IPS-15b (cell line): ENCODE results near the gene TMEM43.

ENCODE experiments used
- H3K27me3 ChIP-seq: one replicate; pipeline ENCODE4 v1.6.1; 2013; ENCODE audit warnings: low read length; ENCODE audit not compliant: control insufficient read depth, insufficient read depth
- H3K36me3 ChIP-seq: one replicate; pipeline ENCODE4 v1.6.1; 2013; ENCODE audit warnings: low read length; ENCODE audit not compliant: control insufficient read depth, insufficient read depth
- H3K4me1 ChIP-seq: one replicate; pipeline ENCODE4 v1.6.1; 2013; ENCODE audit warnings: mild to moderate bottlenecking, low read length; ENCODE audit not compliant: control insufficient read depth, insufficient read depth
- H3K4me3 ChIP-seq: one replicate; pipeline ENCODE4 v1.5.1; 2013; ENCODE audit warnings: low read depth, low read length
- H3K9ac ChIP-seq: one replicate; pipeline ENCODE4 v1.6.1; 2013; ENCODE audit warnings: low read depth, mild to moderate bottlenecking, low read length
- H3K9me3 ChIP-seq: one replicate; pipeline ENCODE4 v1.6.1; 2013; ENCODE audit warnings: mild to moderate bottlenecking, low read length; ENCODE audit not compliant: control insufficient read depth, insufficient read depth

TMEM43 gene

GRCh38 chr3:14150078-14150477 lies 25.2 kb downstream of the TMEM43 start:
- peaks cover 5% of the 10 kb centered on the region for H3K4me1 ChIP-seq
- H3K9ac ChIP-seq: no peak overlapping the region
- H3K4me3 ChIP-seq: no peak overlapping the region
- H3K9me3 ChIP-seq: no peaks in the 10 kb centered on the region
- no peaks in the 10 kb centered on the region for H3K27me3 ChIP-seq
- peaks cover 17% of the 10 kb centered on the region for H3K36me3 ChIP-seq

DNA sequence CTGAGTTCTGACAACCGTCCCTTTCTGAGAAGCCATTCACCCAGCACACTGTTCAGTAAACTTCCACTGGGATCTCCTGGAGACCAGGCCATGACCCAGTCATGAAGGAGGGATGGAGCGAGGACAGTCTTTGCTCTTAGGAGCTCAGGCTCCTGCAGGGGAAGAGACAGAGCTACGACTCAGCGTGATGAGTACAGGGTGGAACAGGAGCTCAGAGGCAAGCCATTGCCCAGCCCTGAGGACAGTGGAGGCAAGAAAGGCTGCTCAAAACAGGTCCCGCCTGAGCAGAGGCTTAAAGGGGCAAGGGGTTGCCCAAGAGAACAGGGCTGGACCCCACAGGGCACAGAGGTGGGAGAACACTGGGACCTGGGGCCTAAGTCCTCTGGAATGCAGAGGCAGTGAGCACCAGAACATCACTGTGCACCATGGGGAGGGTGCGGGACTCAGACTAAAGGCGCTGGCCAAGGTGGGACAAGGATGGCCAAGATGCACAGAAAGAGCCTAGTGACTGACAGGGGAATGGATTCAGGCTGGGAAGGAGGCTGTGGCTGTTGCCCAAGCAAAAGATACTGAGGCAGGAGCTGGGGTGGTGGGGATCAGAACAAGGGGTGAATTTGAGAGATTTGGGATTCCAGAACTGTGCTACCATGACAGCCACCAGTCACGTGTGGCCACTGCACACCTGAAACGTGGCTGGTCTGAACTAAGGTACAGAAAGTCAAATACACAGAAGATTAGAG lies 25.8 kb downstream of the TMEM43 start:
- no peaks in the 10 kb centered on the region for H3K9me3 ChIP-seq
- no peaks in the 10 kb centered on the region for H3K27me3 ChIP-seq
- no peak overlapping the region for H3K4me3 ChIP-seq
- no peak overlapping the region for H3K9ac ChIP-seq
- H3K4me1 ChIP-seq: peaks cover 5% of the 10 kb centered on the region
- H3K36me3 ChIP-seq: peaks cover 17% of the 10 kb centered on the region

DNA sequence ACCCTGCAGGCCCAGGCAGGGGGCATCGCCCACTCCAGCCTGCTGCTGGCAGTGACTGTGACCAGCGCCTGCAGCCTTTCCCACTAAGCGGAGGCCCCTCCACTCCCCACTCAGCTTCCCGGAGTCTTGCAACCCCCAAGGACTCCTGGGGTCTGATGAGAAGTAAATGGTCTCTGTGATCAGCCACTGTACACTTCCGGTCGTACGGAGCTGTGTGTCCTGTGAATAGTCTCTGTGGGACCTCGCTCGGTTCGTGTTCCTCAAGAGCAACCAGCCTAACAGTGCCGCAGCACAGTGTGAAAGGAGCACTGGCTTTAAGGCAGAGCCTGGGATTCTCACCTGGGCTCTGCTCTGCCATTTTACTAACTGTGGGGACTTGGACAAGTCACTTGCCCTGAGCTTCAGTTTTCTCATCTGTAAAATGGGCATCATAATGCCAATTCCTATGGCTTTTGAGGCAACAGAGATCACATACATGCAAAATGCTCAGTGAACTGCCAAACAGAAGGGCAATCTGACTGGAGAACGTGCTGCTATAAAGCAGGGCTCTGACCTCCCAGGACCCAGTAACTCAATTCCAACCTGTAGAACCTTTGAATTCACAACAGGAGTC lies 26.7 kb downstream of the TMEM43 start:
- Histone ChIP-seq H3K9ac (no peak overlapping the region), H3K4me1 (peaks cover 5% of the 10 kb centered on the region), H3K36me3 (peaks cover 20% of the 10 kb centered on the region)

GRCh38 chr3:14152233-14152962 lies 27.5 kb downstream of the TMEM43 start:
- no peak overlapping the region for H3K9ac ChIP-seq
- no peak overlapping the region for H3K4me3 ChIP-seq
- peaks cover 5% of the 10 kb centered on the region for H3K4me1 ChIP-seq
- H3K36me3 ChIP-seq: peaks cover 19% of the 10 kb centered on the region
- H3K27me3 ChIP-seq: no peaks in the 10 kb centered on the region
- H3K9me3 ChIP-seq: no peaks in the 10 kb centered on the region

More for the DNA sequence above, 26.7 kb downstream of the TMEM43 start:
- H3K4me3 ChIP-seq: no peak overlapping the region
- no peaks in the 10 kb centered on the region for H3K9me3 ChIP-seq
- H3K27me3 ChIP-seq: no peaks in the 10 kb centered on the region

GRCh38 chr3:14152963-14153355 lies 28.1 kb downstream of the TMEM43 start:
- Histone ChIP-seq H3K27me3 (no peaks in the 10 kb centered on the region), H3K4me1 (peaks cover 3% of the 10 kb centered on the region)

DNA sequence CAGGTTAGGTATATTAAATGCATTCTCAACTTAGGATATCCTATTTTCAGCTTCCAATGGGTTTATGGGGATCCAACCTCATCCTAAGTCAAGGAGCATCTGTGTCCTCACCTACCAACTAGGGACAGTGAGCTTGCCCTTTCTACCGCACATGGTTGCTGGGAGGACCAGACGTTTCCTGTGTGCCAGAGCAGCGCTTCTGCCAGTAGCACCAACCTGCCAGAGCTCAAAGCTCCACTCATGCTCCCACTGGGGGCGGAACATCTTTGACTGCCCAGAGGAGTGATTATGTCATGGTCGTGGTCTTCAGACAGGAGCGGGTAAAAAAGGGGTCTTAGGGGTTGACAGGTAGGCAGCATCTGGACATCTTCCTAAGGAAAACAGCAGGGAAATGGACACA lies 28.8 kb downstream of the TMEM43 start:
- H3K4me3 ChIP-seq: no peak overlapping the region
- H3K4me1 ChIP-seq: no peaks in the 10 kb centered on the region
- H3K36me3 ChIP-seq: peaks cover 21% of the 10 kb centered on the region

More at GRCh38 chr3:14152963-14153355, 28.1 kb downstream of the TMEM43 start:
- Histone ChIP-seq H3K36me3 (peaks cover 20% of the 10 kb centered on the region), H3K9ac (no peak overlapping the region), H3K9me3 (no peaks in the 10 kb centered on the region), H3K4me3 (no peak overlapping the region)

GRCh38 chr3:14154276-14154675 lies 29.4 kb downstream of the TMEM43 start:
- Histone ChIP-seq H3K27me3 (no peaks in the 10 kb centered on the region), H3K4me1 (no peaks in the 10 kb centered on the region), H3K36me3 (peaks cover 21% of the 10 kb centered on the region), H3K9ac (no peak overlapping the region), H3K9me3 (no peaks in the 10 kb centered on the region), H3K4me3 (no peak overlapping the region)

More for the DNA sequence above, 28.8 kb downstream of the TMEM43 start:
- Histone ChIP-seq H3K9me3 (no peaks in the 10 kb centered on the region), H3K27me3 (no peaks in the 10 kb centered on the region), H3K9ac (no peak overlapping the region)

DNA sequence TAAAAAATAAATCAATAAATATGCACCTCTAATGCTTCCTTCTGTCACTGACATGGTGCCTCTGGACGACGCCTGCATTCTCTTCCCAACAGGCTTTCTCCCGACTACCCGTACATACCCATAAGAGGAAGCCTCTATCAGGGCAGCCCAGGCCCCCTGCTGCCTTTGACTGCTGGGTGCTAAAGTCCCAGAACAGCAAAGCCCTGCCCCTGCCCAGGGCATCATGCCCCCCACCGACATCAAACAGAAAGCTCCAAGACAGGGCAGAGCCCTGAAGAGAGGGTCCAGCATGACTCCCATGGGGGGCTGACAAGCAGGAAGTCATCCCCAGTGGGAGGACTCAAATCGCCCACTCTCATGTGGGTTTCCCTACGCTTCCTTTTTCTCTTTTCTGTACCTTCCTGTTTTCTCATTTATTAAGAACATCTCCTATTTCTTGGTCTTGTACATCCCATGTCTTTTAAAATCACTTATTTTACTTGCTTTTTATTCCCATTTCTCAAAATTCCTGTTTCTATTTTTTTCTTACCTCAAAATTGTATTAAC lies 30.1 kb downstream of the TMEM43 start:
- H3K4me3 ChIP-seq: no peak overlapping the region
- no peaks in the 10 kb centered on the region for H3K9me3 ChIP-seq
- no peaks in the 10 kb centered on the region for H3K4me1 ChIP-seq
- H3K9ac ChIP-seq: no peak overlapping the region
- H3K36me3 ChIP-seq: peaks cover 25% of the 10 kb centered on the region
- H3K27me3 ChIP-seq: no peaks in the 10 kb centered on the region

DNA sequence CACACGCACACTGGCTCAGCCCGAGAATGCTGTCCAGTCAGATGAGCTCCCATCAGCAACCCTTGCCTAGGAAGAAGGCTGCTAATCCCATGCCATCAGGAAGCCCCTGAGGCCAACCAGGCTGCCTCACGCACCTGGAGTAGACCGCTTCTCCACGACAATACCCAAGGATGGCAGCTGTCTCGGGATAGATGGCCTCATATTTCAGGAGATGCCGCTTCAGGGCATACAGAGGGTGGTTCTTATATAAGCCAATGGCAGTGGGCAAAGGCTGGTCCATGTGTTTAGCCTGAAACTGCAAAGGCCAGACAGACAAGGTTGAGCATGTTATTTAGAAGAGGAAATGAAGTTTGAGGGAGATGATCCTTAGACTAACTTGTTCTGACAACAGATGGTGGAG lies 31.3 kb downstream of the TMEM43 start:
- Histone ChIP-seq H3K4me3 (no peak overlapping the region), H3K9ac (no peak overlapping the region), H3K36me3 (peaks cover 25% of the 10 kb centered on the region)

DNA sequence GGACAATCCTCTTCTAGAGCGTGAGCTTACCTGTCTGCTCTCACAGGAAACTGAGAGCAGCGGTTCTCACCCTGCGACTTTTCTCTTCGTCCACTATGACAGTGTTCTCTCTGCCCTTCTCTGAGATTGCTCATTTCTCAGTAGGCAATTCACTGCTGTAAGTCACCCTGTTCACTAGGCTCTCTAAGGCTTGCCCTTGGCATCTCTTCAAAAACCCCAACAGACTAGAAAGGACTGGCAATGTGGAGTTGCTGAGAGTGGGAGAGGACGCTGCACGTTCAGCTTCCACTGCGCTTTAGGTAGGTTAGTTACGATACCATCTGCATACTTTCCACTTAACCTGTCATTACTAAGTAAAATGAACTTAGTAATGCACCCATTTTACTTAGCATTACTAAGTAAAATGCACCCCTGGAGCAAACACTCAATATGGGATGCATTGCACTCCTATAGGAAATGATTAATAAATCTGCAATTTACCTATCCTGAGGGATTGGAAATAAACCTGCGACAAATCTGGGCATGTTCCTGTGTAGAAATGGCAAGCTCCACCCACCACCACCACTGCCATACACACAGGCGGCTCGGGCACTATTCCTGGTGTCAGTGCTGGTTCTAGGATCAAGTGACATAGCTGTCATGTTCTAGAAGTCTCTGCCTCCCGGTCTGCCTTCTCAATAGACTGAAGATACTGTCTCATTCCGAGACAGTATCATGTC lies 32.1 kb downstream of the TMEM43 start:
- no peaks in the 10 kb centered on the region for H3K9me3 ChIP-seq

More for the DNA sequence above, 31.3 kb downstream of the TMEM43 start:
- H3K27me3 ChIP-seq: no peaks in the 10 kb centered on the region
- H3K4me1 ChIP-seq: no peaks in the 10 kb centered on the region
- H3K9me3 ChIP-seq: no peaks in the 10 kb centered on the region

GRCh38 chr3:14157951-14158350 lies 33.1 kb downstream of the TMEM43 start:
- H3K4me1 ChIP-seq: no peaks in the 10 kb centered on the region
- peaks cover 34% of the 10 kb centered on the region for H3K36me3 ChIP-seq
- no peak overlapping the region for H3K9ac ChIP-seq
- no peak overlapping the region for H3K4me3 ChIP-seq
- H3K27me3 ChIP-seq: no peaks in the 10 kb centered on the region
- H3K9me3 ChIP-seq: no peaks in the 10 kb centered on the region

More for the DNA sequence above, 32.1 kb downstream of the TMEM43 start:
- Histone ChIP-seq H3K27me3 (no peaks in the 10 kb centered on the region), H3K9ac (no peak overlapping the region), H3K4me1 (no peaks in the 10 kb centered on the region), H3K36me3 (peaks cover 28% of the 10 kb centered on the region), H3K4me3 (no peak overlapping the region)
